Astrocyte (in vitro differentiated cells and primary cell): Measurements from ENCODE around the gene MOGAT3.

Experiments used
- EZH2 ChIP-seq: IDR thresholded peaks from 2 replicates; pipeline ENCODE4 v1.6.1; 2012; ENCODE audit warnings: mild to moderate bottlenecking, low read length, inconsistent platforms; ENCODE audit not compliant: insufficient read depth
- TF ChIP-seq, protein P1 (sequence below): IDR thresholded peaks from 2 replicates; pipeline ENCODE4 v1.5.1; 2011; ENCODE audit warnings: low read depth, mild to moderate bottlenecking, inconsistent platforms, low read length, moderate library complexity; ENCODE audit not compliant: insufficient read depth

- TF ChIP-seq, protein P1, sequence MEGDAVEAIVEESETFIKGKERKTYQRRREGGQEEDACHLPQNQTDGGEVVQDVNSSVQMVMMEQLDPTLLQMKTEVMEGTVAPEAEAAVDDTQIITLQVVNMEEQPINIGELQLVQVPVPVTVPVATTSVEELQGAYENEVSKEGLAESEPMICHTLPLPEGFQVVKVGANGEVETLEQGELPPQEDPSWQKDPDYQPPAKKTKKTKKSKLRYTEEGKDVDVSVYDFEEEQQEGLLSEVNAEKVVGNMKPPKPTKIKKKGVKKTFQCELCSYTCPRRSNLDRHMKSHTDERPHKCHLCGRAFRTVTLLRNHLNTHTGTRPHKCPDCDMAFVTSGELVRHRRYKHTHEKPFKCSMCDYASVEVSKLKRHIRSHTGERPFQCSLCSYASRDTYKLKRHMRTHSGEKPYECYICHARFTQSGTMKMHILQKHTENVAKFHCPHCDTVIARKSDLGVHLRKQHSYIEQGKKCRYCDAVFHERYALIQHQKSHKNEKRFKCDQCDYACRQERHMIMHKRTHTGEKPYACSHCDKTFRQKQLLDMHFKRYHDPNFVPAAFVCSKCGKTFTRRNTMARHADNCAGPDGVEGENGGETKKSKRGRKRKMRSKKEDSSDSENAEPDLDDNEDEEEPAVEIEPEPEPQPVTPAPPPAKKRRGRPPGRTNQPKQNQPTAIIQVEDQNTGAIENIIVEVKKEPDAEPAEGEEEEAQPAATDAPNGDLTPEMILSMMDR, result no peak
- no peak for TF ChIP-seq EZH2
These were observed 30.8 kb upstream of the MOGAT3 start for GRCh38 chr7:101231644-101232043.
